Adrenal gland (tissue), 12 donors: ENCODE results near the gene PPCS. TPM values are rescaled to one million over a fixed set of nuclear protein-coding genes. Genes with fewer than 3 reads are reported as not detected.
"Not testable (repeated sequence)": the region's sequence is repeated elsewhere in the genome, so short reads cannot be mapped to it uniquely, and the experiment has no call there.

Experiments used
- DNase-seq, 7 donors: peaks; one replicate each; pipeline ENCODE4 v3.0.0-alpha.2; 2019 to 2020
- H3K27ac ChIP-seq, 5 donors: fragments of 200-600 bp; sonication (generic) in 4 of 5; 1 replicate in 3 of 5; 2 replicates in 2 of 5; pipeline versions ENCODE4 v1.5.1 to v1.8.0; 2016 to 2020; ENCODE audit warnings: mild to moderate bottlenecking in 1 of 5
- H3K27me3 ChIP-seq: fragments of 200-600 bp; 2 replicates; pipeline ENCODE4 v1.8.0; 2021
- H3K36me3 ChIP-seq, 2 donors: fragments of 200-600 bp; replicated peaks in 1 of 2; 1 replicate in 1 of 2; 2 replicates in 1 of 2; pipeline versions ENCODE4 v1.5.1 to v1.8.0; 2018 to 2022
- H3K4me1 ChIP-seq, 2 donors: fragments of 200-600 bp; replicated peaks in 1 of 2; 1 replicate in 1 of 2; 2 replicates in 1 of 2; pipeline versions ENCODE4 v1.5.1 to v1.8.0; 2018 to 2021
- H3K4me3 ChIP-seq, 4 donors: fragments of 200-600 bp; sonication (generic) in 3 of 4; one replicate each; pipeline ENCODE4 v1.5.1; 2016 to 2018
- H3K9me3 ChIP-seq, 3 donors: fragments of 200-600 bp; sonication (generic) in 1 of 3; replicated peaks in 1 of 3; 1 replicate in 2 of 3; 2 replicates in 1 of 3; pipeline versions ENCODE4 v1.5.1 to v1.8.0; 2016 to 2021
- POLR2A ChIP-seq, 2 donors: fragments of 450-650 bp; IDR thresholded peaks; one replicate each; pipeline ENCODE4 v1.6.1; 2017; ENCODE audit warnings: antibody characterized with exemption in 2 of 2, mild to moderate bottlenecking in 2 of 2, moderate library complexity in 1 of 2
- WGBS, 4 donors: extraction: QIAGEN DNeasy Blood & Tissue Kit in 2 of 4; methylation state at CpG; one replicate each; pipeline versions ENCODE4 v1.1.5 to v1.1.7; 2013 to 2017; 5-methylcytosine and 5-hydroxymethylcytosine counted together
- intact Hi-C, 2 donors: fragments of 100-400 bp; cut with DNase I; formaldehyde crosslinking; loops; one replicate each; pipeline versions ENCODE4 v1.14.1 to v1.15.0; 2022 to 2023
- polyA plus RNA-seq, 3 donors: library from polyadenylated mRNA; stranded (reverse); fragments of 200-250 nt in 2 of 3; fragments of 350-450 nt in 1 of 3; fragmentation: Illumina TruSeq in 1 of 3; extraction: RNeasy Lipid Tissue Mini Kit (QIAGEN cat#74804) in 1 of 3; gene quantifications; one replicate each; pipeline ENCODE4 v1.2.3, GENCODE V29; 2013 to 2014
- total RNA-seq, 9 donors: library from RNA; depleted of rRNA in 4 of 9; stranded (reverse); fragments of >200 nt in 4 of 9; fragments of 120-200 nt in 1 of 9; fragmentation: NEBNext Ultra II Directional in 1 of 9; extraction: Animal tissue kit (Norgen Biotek cat#: 25700) in 1 of 9; gene quantifications; one replicate each; pipeline versions ENCODE4 v1.1.0 to v1.2.4, GENCODE V29; 2013 to 2023
- TF ChIP-seq, protein P1 (sequence below), 6 experiments: fragments of 450-650 bp in 4 of 6; fragments of 200-600 bp in 2 of 6; sonication (generic) in 1 of 6; IDR thresholded peaks; 1 replicate in 5 of 6; 2 replicates in 1 of 6; pipeline versions ENCODE4 v1.5.1 to v1.8.0; 2016 to 2021; ENCODE audit warnings: antibody characterized with exemption in 6 of 6, mild to moderate bottlenecking in 2 of 6, moderate library complexity in 1 of 6
- donor health status: healthy with polysubstance abuse.
- donor health status: Bipolar disorder and iron deficiency.
- donor health status: DM: yes; HTN: yes; CAD: no.
- donor health status: DM: no; HTN: no; CAD: no.
- donor health status: DM: no; HTN: no; CAD: no.
- donor health status: DM: yes; HTN: yes; CAD: no.

PPCS gene
- total and polyA plus RNA-seq, 12 donors, result 48.7 to 191 (median 89.8) TPM

DNA sequence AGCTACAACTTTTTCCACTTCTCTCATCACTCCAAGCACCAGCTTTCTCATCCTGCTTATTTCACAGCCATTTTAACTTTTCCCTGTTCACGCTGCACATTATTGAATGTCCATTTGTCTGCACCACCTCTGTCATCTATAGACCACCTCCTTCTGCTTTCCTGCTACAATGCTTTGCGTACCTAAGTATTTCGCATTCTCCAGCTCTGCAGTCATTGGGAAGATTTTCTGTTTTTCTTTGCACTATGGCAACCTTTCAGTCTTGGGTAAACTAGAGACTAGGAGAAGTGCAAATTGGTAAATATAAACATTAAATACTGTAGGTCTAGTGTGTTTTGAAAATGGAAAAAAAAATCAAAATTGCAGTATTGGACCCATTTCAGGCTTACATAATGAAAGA lies 7.6 kb downstream of the PPCS start:
- intact Hi-C loops, result loop anchor here in 1 of 2 donors (10.0 kb wide), 2 partner anchors 119 to 289 kb away; no protein-coding TSS in a partner anchor
- Histone ChIP-seq H3K27me3 (no peaks in the 10 kb centered on the region), H3K4me3 (peak overlapping the region in 1 of 4 donors; percentile 56), H3K4me1 (peaks cover 6 to 29% of the 10 kb centered on the region in 2 donors), H3K9me3 (no peaks in the 10 kb centered on the region), H3K36me3 (no peaks in the 10 kb centered on the region), H3K27ac (peak overlapping the region in 1 of 5 donors; percentile 64)
- 70 to 82% (median 79%) methylated on average over 3 of the region's 3 CpGs for WGBS, 4 donors
- TF ChIP-seq, protein P1, sequence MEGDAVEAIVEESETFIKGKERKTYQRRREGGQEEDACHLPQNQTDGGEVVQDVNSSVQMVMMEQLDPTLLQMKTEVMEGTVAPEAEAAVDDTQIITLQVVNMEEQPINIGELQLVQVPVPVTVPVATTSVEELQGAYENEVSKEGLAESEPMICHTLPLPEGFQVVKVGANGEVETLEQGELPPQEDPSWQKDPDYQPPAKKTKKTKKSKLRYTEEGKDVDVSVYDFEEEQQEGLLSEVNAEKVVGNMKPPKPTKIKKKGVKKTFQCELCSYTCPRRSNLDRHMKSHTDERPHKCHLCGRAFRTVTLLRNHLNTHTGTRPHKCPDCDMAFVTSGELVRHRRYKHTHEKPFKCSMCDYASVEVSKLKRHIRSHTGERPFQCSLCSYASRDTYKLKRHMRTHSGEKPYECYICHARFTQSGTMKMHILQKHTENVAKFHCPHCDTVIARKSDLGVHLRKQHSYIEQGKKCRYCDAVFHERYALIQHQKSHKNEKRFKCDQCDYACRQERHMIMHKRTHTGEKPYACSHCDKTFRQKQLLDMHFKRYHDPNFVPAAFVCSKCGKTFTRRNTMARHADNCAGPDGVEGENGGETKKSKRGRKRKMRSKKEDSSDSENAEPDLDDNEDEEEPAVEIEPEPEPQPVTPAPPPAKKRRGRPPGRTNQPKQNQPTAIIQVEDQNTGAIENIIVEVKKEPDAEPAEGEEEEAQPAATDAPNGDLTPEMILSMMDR (IDR thresholded peaks at IDR 0.05), result no peak
- TF ChIP-seq POLR2A (IDR thresholded peaks at IDR 0.05), result no peak
- DNase-seq, result no peak

DNA sequence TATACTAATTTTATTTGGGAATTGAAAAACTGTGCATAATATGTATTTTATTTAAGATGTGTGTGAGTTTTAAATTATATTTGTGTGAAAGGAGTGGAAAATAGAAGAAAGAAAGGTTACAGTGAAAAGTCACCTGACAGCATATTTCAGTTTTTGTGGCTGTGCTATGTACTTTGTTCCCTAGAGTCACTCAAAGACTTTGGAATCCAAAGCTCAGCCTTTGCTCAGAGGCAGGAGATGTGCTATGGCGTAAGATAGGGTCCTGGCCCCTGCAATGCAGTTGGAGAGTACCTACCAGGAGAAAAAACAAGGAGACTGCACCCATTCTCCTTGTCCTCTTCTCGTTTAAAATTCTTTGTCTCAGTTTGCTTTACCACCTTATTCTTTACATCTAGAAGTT lies 9.7 kb downstream of the PPCS start:
- Histone ChIP-seq H3K27me3 (no peaks in the 10 kb centered on the region), H3K4me3 (no peak overlapping the region), H3K9me3 (no peaks in the 10 kb centered on the region), H3K4me1 (peaks cover 6 to 24% of the 10 kb centered on the region in 2 donors), H3K27ac (no peak overlapping the region), H3K36me3 (no peaks in the 10 kb centered on the region)
- no peak for DNase-seq
- TF ChIP-seq POLR2A (IDR thresholded peaks at IDR 0.05), result no peak
- TF ChIP-seq, protein P1 (IDR thresholded peaks at IDR 0.05), result no peak
- intact Hi-C loops, result loop anchor here in 1 of 2 donors (10.0 kb wide), 2 partner anchors 121 to 291 kb away; no protein-coding TSS in a partner anchor
- WGBS, 4 donors, result 80 to 89% (median 85%) methylated on average over 2 of the region's 2 CpGs

- 94 to 100% (median 96%) methylated on average over 2 of the region's 2 CpGs for WGBS, 4 donors
- TF ChIP-seq, protein P1 (IDR thresholded peaks at IDR 0.05), result no peak
- Histone ChIP-seq H3K4me1 (no peaks in the 10 kb centered on the region), H3K4me3 (no peak overlapping the region), H3K9me3 (no peaks in the 10 kb centered on the region), H3K27me3 (no peaks in the 10 kb centered on the region), H3K27ac (no peak overlapping the region), H3K36me3 (no peaks in the 10 kb centered on the region)
- intact Hi-C loops, result loop anchor here in 1 of 2 donors (10.0 kb wide), 2 partner anchors 125 to 295 kb away; no protein-coding TSS in a partner anchor
- no peak for DNase-seq
These were observed 13.4 kb downstream of the PPCS start for GRCh38 chr1:42469727-42470126.

GRCh38 chr1:42476605-42477004 lies 20.3 kb downstream of the PPCS start:
- no peak for TF ChIP-seq POLR2A (IDR thresholded peaks at IDR 0.05)
- TF ChIP-seq, protein P1 (IDR thresholded peaks at IDR 0.05), result no peak

DNA sequence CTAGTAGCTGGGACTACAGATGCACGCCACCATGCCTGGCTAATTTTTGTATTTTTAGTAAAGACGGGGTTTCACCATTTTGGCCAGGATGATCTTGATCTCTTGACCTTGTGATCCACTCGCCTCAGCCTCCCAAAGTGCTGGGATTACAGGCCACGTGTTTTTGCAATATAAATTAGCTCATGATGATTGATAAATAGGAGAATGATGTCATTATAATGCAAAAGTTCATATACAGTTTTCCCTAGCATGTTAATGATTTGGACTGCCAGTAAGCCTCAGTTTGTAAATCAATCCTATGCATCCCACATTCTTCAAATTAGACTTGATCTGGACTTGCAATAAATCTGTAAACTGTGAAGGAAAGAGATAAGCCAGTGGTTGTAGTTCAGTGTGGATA lies 21.0 kb downstream of the PPCS start:
- DNase-seq, H3K27ac ChIP-seq, intact Hi-C loops, H3K27me3 ChIP-seq, H3K4me1 ChIP-seq, H3K36me3 ChIP-seq, H3K9me3 ChIP-seq, H3K4me3 ChIP-seq: not testable (repeated sequence)
- WGBS, 4 donors, result 82 to 89% (median 86%) methylated on average over 4 of the region's 4 CpGs

More at GRCh38 chr1:42476605-42477004, 20.3 kb downstream of the PPCS start:
- no peaks in the 10 kb centered on the region for H3K36me3 ChIP-seq
- WGBS, 4 donors, result 89 to 99% (median 94%) methylated on average over 4 of the region's 4 CpGs
- intact Hi-C loops, result no loop called here
- H3K27me3 ChIP-seq, result no peaks in the 10 kb centered on the region
- H3K4me1 ChIP-seq, result no peaks in the 10 kb centered on the region
- H3K9me3 ChIP-seq, result no peaks in the 10 kb centered on the region
- DNase-seq, result no peak
- H3K4me3 ChIP-seq, result no peak overlapping the region
- no peak overlapping the region for H3K27ac ChIP-seq
